Brain microvascular endothelial cell (primary cell): ENCODE results near the gene LAMTOR5.
"Not testable (repeated sequence)": the region's sequence is repeated elsewhere in the genome, so short reads cannot be mapped to it uniquely, and the experiment has no call there.

Source experiments
- DNase-seq: peaks from one replicate; pipeline ENCODE4 v3.0.0-alpha.2; 2020
- H3K27ac ChIP-seq: fragments of 250-450 bp; sonication (Bioruptor Pico); 2 replicates; pipeline ENCODE4 v1.5.1; 2020; ENCODE audit warnings: mild to moderate bottlenecking, moderate library complexity
- H3K27me3 ChIP-seq: fragments of 250-450 bp; sonication (Bioruptor Pico); replicated peaks from 2 replicates; pipeline ENCODE4 v1.5.1; 2020; ENCODE audit warnings: mild to moderate bottlenecking
- H3K36me3 ChIP-seq: fragments of 250-450 bp; sonication (Bioruptor Pico); replicated peaks from 2 replicates; pipeline ENCODE4 v1.5.1; 2020; ENCODE audit warnings: mild to moderate bottlenecking
- H3K4me3 ChIP-seq: 2 replicates; pipeline ENCODE4 v1.5.1; 2011; ENCODE audit warnings: low read depth, mild to moderate bottlenecking, control low read depth, low read length, moderate library complexity
- in situ Hi-C: cut with HindIII; loops from 2 replicates; pipeline ENCODE4 v1.10.0; 2017; ENCODE audit warnings: low sequenced_read_pairs, low pct_ligation_motif_present
- TF ChIP-seq, protein P1 (sequence below): IDR thresholded peaks from 2 replicates; pipeline ENCODE4 v1.5.1; 2011; ENCODE audit warnings: low read depth, mild to moderate bottlenecking, moderate library complexity, low read length, control low read depth, inconsistent platforms; ENCODE audit errors: missing control alignments

Gene LAMTOR5

DNA sequence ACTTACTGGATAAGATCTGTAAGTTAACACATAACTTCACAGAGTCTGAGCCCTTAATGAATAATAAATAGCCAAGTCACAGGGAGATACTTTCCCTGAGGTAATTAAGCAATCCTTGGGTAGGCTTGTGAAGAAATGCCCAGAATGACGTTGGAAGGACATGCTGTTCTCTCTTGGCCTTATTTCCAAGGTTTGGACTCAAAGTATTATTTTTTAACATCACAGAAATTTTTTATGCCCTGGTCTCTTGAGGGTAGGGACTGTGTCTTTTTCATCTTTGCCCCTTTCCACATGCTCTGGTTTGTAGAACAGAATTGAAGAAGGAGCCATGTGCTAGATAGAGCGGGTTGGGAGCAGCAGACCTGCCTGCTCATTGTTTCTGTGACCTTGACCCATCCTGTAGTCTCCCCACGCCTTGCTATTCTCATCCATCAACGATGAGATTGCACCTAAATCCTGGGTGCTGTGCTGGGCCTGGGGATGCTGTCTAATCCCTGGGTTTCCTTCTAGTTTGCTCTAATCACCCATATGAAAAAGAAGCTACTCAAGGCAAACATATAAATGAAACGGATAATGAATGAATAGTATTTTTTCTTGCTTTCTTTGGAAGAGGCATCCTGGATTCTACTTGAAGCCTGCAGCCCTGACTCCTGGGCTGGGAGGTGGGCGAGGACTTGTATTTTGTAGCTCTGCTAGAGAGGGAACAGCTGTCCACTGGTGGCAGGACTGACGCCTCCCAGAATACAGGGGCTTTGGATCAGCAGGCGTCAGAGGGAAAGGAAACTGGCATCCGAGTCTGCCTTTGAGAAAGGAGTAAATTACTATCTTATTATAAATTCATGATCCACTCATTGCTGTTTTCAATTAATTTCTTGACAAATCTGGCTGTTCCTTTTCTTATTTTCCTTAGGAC lies 17.5 kb upstream of the LAMTOR5 start:
- in situ Hi-C loops = no loop called here
- no peaks in the 10 kb centered on the region for H3K36me3 ChIP-seq
- no peak overlapping the region for H3K4me3 ChIP-seq
- TF ChIP-seq, protein P1, sequence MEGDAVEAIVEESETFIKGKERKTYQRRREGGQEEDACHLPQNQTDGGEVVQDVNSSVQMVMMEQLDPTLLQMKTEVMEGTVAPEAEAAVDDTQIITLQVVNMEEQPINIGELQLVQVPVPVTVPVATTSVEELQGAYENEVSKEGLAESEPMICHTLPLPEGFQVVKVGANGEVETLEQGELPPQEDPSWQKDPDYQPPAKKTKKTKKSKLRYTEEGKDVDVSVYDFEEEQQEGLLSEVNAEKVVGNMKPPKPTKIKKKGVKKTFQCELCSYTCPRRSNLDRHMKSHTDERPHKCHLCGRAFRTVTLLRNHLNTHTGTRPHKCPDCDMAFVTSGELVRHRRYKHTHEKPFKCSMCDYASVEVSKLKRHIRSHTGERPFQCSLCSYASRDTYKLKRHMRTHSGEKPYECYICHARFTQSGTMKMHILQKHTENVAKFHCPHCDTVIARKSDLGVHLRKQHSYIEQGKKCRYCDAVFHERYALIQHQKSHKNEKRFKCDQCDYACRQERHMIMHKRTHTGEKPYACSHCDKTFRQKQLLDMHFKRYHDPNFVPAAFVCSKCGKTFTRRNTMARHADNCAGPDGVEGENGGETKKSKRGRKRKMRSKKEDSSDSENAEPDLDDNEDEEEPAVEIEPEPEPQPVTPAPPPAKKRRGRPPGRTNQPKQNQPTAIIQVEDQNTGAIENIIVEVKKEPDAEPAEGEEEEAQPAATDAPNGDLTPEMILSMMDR = no peak
- DNase-seq = no peak
- no peaks in the 10 kb centered on the region for H3K27me3 ChIP-seq
- H3K27ac ChIP-seq = no peak overlapping the region

DNA sequence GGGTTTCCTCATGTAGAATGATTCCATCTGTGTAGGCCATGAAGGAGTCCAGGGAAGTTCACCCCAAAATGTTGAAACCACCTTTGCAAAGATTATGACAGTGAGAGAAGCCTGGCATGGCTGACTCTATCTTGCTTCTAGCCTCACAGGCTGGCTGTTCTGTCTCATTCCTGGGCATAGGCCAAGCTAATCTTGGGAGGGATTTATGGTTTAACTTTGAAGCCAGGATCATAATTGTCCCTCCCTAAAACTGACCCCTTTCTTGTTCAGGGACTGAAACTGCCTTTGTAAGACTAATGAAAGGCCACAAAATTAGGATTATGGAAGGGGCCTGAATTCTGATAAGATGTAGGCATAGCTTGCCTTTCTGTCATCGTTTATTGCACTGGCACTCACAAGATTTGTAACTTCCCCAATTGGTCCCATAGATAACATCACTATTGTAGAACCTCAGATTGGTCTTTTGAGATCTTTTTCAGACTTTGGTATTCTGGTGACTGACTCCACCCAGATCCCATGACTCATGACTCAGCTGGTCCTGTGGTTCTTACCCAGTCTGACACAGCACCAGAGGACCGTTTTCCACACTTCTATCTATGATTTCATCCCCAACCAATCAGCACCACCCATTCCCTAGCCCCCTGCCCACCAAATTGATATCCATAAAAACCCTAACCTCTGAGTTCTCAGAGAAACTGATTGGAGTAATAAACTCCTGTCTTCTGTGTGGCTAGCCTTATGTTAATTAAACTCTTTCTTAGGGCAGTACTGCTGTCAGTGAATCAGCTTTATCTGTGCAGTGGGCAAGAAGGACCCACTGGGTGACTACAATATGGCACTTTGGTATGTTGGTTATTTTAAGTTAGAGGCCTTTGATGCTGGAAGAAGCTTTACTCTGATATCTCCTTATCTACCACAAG lies 13.6 kb upstream of the LAMTOR5 start:
- in situ Hi-C loops = no loop called here
- TF ChIP-seq, protein P1 = no peak
- Histone ChIP-seq H3K4me3 (no peak overlapping the region), H3K27ac (no peak overlapping the region), H3K36me3 (no peaks in the 10 kb centered on the region), H3K27me3 (peaks cover 6% of the 10 kb centered on the region)
- DNase-seq = peak; percentile 66

DNA sequence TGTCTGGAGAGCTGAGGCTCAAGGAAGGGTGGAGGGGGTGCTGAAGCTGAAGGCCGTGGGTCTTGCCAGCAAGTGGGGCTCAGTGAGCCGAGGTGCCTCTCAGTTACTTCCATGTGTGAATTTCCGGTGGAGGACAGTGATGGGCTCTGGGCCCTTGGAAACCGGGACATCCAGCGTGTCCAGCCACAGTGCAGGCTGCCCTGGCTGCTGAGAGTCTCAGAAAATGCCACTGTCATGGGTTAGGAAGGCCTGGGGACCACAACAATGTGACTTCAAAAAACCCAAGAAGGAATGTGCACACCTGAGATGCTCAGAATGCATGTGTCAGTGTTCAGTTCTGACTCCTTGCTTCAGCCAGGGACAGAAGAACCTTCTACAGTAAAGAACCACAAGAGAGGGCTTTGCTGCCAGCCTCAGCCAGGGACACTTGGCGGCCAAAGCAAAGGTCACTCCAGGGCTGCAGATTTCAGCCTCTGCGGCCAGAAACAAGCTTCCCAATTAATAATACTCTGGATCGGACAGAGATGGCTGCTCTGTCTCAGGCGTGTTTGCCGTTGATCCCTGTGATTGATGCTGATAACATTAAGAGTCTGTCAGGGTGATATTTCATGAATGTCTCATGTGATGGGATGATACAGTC lies 12.6 kb upstream of the LAMTOR5 start:
- DNase-seq = no peak
- Histone ChIP-seq H3K27me3 (peaks cover 7% of the 10 kb centered on the region), H3K27ac (no peak overlapping the region)

DNA sequence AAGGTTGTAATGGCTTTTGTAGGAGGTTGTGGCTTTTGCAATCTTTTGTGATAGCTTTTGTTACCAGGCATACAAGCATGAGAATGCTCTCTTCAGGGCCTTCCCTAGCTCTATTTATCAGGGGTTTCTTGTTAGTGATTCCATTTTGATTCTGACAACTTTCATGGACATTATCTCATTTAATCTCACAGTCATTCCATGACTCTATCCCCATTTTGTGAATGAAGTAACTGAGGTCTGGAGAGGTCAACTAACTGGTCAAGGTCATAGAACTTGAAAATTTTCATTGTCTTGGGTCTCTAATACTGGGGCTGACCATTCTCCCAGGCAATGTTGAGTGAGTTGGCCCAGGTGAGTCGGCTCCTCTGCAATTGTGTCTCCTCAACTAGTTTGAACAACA lies 11.2 kb upstream of the LAMTOR5 start:
- in situ Hi-C loops = no loop called here
- no peak overlapping the region for H3K4me3 ChIP-seq
- H3K27ac ChIP-seq = no peak overlapping the region
- no peaks in the 10 kb centered on the region for H3K36me3 ChIP-seq
- H3K27me3 ChIP-seq = peaks cover 7% of the 10 kb centered on the region
- TF ChIP-seq, protein P1 = no peak
- DNase-seq = no peak

More for the DNA sequence above, 12.6 kb upstream of the LAMTOR5 start:
- in situ Hi-C loops = no loop called here
- H3K4me3 ChIP-seq = no peak overlapping the region
- TF ChIP-seq, protein P1 = no peak
- H3K36me3 ChIP-seq = no peaks in the 10 kb centered on the region

DNA sequence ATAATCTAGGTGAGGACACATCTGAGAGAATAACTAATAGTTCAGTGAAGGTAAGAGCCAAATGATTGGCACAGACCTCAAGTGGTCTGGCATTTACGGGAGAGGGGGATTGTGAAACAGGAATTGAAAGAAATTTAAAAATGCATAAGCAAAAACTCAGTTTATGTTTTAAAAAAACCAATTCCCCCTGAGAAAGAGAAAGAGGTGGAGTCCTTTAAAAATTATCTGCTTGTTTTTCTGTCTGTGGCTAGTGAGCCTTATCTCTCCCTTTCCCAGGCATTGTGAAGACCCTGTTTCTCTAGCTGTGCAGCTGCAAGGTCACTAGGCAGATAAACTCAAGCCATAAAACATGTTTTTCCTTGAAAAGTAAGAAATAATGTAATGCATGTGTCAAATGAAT lies 5.6 kb upstream of the LAMTOR5 start:
- H3K27me3 ChIP-seq, in situ Hi-C loops, H3K4me3 ChIP-seq, H3K27ac ChIP-seq, H3K36me3 ChIP-seq, DNase-seq: not testable (repeated sequence)
